ENCODE data around the gene FBXO39. TPM values are rescaled to one million over a fixed set of nuclear protein-coding genes. Genes with fewer than 3 reads are reported as not detected.
"Not testable (repeated sequence)": the region's sequence is repeated elsewhere in the genome, so short reads cannot be mapped to it uniquely, and the experiment has no call there.

The FBXO39 gene
- 0.29 and 0.58 TPM in 2 replicates for total RNA-seq

GRCh38 chr17:6775871-6776405, at the start of gene FBXO39:
Gene FBXO39 (plus strand): TSS chr17:6776215. CDS start chr17:6779869, 3,654 bp downstream.
- DNase-seq (ENCODE audit: extremely low read depth, low read depth, low spot score) = no peak

- DNase-seq (ENCODE audit: extremely low read depth, low read depth, low spot score) = no peak
Observed at GRCh38 chr17:6729531-6729930, 46.5 kb upstream of the FBXO39 start.

- not testable (repeated sequence) for DNase-seq (ENCODE audit: extremely low read depth, low read depth, low spot score)
Observed at GRCh38 chr17:6746665-6747064, 29.4 kb upstream of the FBXO39 start.

- DNase-seq (ENCODE audit: extremely low read depth, low read depth, low spot score) = no peak
Observed at GRCh38 chr17:6748617-6749016, 27.4 kb upstream of the FBXO39 start.

GRCh38 chr17:6749519-6749918, 26.5 kb upstream of the FBXO39 start:
- DNase-seq (ENCODE audit: extremely low read depth, low read depth, low spot score) = no peak

GRCh38 chr17:6752068-6752909, 23.7 kb upstream of the FBXO39 start:
- peak; percentile 90 for DNase-seq (ENCODE audit: extremely low read depth, low read depth, low spot score)

GRCh38 chr17:6753006-6753445, 23.0 kb upstream of the FBXO39 start:
- peak; percentile 77 for DNase-seq (ENCODE audit: extremely low read depth, low read depth, low spot score)

GRCh38 chr17:6753546-6753945, 22.5 kb upstream of the FBXO39 start:
- DNase-seq (ENCODE audit: extremely low read depth, low read depth, low spot score) = no peak

- no peak for DNase-seq (ENCODE audit: extremely low read depth, low read depth, low spot score)
Observed at GRCh38 chr17:6755281-6755680, 20.7 kb upstream of the FBXO39 start.

- DNase-seq (ENCODE audit: extremely low read depth, low read depth, low spot score) = no peak
Observed at GRCh38 chr17:6755731-6756184, 20.3 kb upstream of the FBXO39 start, which contains the start of gene XAF1. Gene XAF1 (plus strand): TSS chr17:6756046. CDS start chr17:6756079, 33 bp downstream.

- DNase-seq (ENCODE audit: extremely low read depth, low read depth, low spot score) = no peak
Observed at GRCh38 chr17:6756425-6757031, 19.5 kb upstream of the FBXO39 start.

GRCh38 chr17:6757747-6758146, 18.3 kb upstream of the FBXO39 start:
- DNase-seq (ENCODE audit: extremely low read depth, low read depth, low spot score) = no peak

- no peak for DNase-seq (ENCODE audit: extremely low read depth, low read depth, low spot score)
Observed at GRCh38 chr17:6761779-6762178, 14.2 kb upstream of the FBXO39 start.

- DNase-seq (ENCODE audit: extremely low read depth, low read depth, low spot score) = no peak
Observed at GRCh38 chr17:6768447-6768846, 7.6 kb upstream of the FBXO39 start.

GRCh38 chr17:6772016-6772415, 4.0 kb upstream of the FBXO39 start:
- DNase-seq (ENCODE audit: extremely low read depth, low read depth, low spot score) = no peak

GRCh38 chr17:6774906-6775305, 1.1 kb upstream of the FBXO39 start:
- DNase-seq (ENCODE audit: extremely low read depth, low read depth, low spot score) = not testable (repeated sequence)

GRCh38 chr17:6779411-6779810, 3.4 kb downstream of the FBXO39 start:
- no peak for DNase-seq (ENCODE audit: extremely low read depth, low read depth, low spot score)

- DNase-seq (ENCODE audit: extremely low read depth, low read depth, low spot score) = no peak
Observed at GRCh38 chr17:6780001-6780400, 4.0 kb downstream of the FBXO39 start.

- no peak for DNase-seq (ENCODE audit: extremely low read depth, low read depth, low spot score)
Observed at GRCh38 chr17:6780886-6781285, 4.9 kb downstream of the FBXO39 start.

GRCh38 chr17:6782244-6782643, 6.2 kb downstream of the FBXO39 start:
- DNase-seq (ENCODE audit: extremely low read depth, low read depth, low spot score) = no peak

- DNase-seq (ENCODE audit: extremely low read depth, low read depth, low spot score) = peak; percentile 87
Observed at GRCh38 chr17:6786618-6787017, 10.6 kb downstream of the FBXO39 start.
